HG02623 (cell line): ENCODE results near the gene TBL1X.
"Not testable (repeated sequence)": the region's sequence is repeated elsewhere in the genome, so short reads cannot be mapped to it uniquely, and the experiment has no call there.

ENCODE experiments used
- ATAC-seq: cut with Tn5 transposase; IDR thresholded peaks from one replicate; pipeline ENCODE4 v1.9.1; 2021; ENCODE audit warnings: moderate library complexity; ENCODE audit not compliant: unreplicated experiment

The TBL1X gene

GRCh38 chrX:9464435-9465371 lies at the start of gene TBL1X:
Gene TBL1X, plus strand, starts transcription at chrX:9465058. Its CDS starts 188,529 bp downstream, at chrX:9653587.
- peak; percentile 40 for ATAC-seq

DNA sequence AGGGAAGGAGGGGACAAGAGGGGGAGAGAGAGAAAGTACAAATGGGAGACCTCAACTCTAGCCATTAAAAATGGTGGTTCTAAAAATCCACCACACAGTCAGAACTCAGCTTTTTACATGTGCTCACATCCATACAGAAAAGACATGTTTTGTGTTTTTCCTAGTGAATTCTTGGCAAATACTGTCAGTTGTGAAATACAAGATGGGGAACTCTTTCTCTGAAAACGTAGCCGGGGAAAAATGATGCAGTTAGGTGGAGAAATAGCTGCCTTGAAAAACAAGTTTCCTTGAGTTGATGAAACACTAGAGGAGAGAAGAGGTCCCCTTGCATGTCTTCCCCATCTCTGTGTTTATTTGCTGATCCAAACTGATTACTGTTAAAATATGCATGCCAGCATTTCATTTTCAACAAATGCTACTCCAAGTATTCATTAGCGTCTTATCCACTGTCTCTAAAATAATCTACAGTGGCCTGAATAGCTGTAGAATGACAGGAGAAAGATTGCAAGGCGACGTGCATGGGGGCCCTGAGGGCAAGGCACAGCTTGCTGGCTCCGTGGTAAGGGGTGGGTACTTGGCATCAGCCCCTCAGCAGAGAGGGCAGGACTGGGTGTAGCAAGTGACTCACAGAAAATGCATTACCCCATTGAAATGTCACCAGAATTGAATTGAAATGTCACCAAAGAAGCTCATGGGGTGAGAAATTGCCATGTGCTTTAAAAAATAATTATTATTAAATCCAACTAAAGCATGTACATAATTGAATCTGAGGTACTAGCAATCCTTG lies 48.1 kb upstream of the TBL1X start:
- ATAC-seq, result no peak

GRCh38 chrX:9418262-9418661 lies 46.6 kb upstream of the TBL1X start:
- no peak for ATAC-seq

GRCh38 chrX:9420275-9421265 lies 44.3 kb upstream of the TBL1X start:
- no peak for ATAC-seq

DNA sequence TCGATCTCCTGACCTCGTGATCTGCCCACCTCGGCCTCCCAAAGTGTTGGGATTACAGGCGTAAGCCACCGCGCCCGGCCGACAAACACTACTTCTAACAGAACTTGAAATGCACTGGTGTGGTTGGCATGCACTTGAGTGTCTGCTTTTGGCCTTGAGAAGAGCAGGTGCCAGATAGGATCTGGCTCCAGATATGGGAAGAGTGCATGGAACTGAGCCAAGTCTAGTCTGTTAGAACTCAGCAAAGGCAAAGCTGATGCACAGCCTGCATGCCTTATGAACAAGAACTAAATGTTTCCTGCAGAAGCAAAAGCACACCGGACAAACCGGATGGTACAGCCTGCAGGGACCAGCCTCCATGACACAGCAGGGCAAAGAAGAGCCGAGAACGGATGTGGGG lies 35.1 kb upstream of the TBL1X start:
- no peak for ATAC-seq

GRCh38 chrX:9430346-9430921 lies 34.4 kb upstream of the TBL1X start:
- ATAC-seq, result no peak

- no peak for ATAC-seq
Observed at GRCh38 chrX:9431281-9431680, 33.6 kb upstream of the TBL1X start.

- ATAC-seq, result no peak
Observed at GRCh38 chrX:9433596-9433995, 31.3 kb upstream of the TBL1X start.

DNA sequence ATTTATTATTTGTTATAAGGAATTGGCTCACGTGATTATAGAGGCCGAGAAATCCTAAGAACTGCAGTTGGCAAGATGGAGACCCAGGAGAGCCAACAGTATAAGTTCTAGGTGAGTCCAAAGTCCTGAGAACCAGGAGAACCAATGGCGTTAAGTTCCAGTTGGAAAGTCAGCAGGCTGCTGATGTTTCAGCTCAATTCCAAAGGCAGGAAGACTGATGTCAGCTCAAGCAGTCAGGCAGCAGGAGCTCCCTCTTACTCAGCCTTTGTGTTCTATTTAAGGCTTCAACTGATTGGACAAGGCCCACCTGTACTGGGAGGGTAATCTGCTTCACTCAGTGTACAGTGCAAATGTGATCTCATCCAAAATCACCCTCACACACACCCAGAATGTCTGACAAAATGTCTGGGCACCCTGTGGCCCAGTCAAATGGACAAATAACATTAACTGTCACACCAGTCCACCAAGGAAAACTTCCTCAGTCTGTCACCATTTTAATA lies 30.8 kb upstream of the TBL1X start:
- no peak for ATAC-seq

DNA sequence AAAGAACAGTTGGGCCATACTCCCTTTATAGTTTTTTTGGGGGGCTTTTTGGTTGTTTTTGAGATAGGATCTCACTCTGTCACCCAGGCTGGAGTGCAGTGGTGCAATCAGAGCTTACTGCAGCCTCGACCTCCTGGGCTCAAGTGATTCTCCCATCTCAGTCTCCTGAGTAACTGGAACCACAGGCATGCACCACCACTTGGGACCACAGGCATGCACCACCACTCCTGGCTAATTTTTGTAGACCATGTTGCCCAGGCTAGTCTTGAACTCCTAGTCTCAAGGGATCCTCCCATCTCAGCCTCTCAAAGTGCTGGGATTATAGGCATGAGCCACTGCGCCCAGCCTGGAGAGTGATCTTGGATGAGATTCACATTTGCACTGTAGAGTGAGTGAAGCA lies 29.8 kb upstream of the TBL1X start:
- ATAC-seq, result not testable (repeated sequence)

- ATAC-seq, result no peak
Observed at GRCh38 chrX:9436812-9437211, 28.0 kb upstream of the TBL1X start.

GRCh38 chrX:9438933-9439494 lies 25.8 kb upstream of the TBL1X start:
- no peak for ATAC-seq

DNA sequence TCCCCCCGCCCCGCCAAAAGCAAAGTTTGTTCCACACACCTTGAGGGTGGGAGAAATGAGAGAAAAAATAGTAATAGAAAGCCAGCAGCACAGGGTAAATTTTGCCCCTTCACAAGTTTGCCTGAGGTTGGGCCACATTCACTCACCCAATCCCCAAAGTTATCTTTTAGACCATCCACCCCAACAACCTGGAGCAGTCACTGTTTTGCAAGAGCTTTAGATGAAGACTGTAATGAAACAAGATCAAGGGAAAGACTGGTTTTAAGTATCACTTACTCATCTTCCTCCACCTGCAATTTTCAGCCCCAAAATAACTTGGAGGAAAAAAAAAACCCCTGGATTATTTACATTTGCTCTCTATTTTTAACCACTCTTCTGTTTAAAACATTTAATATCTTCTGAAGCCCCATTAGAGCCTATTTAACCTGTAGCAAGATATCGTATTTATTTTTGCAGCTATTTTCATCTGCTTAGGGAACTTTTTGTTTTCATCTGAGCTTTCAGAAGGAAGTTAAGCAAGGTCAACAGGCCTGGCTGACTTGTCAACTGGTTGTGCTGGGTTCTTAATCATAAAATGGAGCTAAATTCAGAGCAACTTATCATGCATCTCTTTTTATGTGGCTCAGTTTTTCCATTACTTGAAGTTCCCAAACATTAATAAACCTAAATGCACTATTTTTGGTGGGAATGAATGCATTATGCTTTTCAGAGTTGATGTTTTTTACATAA lies 24.6 kb upstream of the TBL1X start:
- no peak for ATAC-seq

DNA sequence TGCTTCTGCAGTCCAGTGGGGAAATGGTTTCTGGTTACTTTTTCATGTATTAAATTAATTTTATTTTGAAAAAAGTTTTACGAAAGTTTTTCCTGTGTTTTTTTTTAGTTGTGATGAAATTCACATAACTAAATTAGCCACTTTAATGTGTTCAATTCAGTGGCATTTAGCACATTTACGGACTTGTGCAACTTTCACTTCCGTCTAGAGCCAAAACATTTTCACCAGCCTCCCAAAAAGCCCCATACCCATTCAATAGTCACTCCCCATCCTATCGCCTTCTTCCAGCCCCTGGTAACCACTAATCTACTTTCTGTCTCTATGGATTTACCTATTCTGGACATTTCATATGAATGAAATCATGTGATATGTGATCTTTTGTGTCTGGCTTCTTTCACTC lies 22.8 kb upstream of the TBL1X start:
- no peak for ATAC-seq

DNA sequence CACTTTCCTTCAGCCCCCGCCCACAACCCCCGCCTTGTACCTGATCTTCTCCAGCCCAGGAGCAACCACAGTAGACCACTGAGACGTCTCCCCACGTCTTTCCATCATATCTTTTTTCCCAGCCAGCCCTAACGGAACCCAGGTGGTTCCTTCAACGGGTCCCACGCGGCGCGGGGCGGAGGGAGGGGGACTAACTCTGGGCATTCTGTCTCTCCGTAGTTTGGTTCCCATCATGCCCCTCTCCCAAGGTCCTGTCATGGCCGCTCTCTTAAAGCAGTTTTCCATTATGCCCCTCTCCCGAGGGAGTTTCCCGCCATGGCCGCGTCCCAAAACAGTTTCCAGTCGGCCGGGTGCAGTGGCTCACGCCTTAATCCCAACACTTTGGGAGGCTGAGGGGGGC lies 21.5 kb upstream of the TBL1X start:
- no peak for ATAC-seq

GRCh38 chrX:9447906-9448305 lies 17.0 kb upstream of the TBL1X start:
- ATAC-seq, result no peak

DNA sequence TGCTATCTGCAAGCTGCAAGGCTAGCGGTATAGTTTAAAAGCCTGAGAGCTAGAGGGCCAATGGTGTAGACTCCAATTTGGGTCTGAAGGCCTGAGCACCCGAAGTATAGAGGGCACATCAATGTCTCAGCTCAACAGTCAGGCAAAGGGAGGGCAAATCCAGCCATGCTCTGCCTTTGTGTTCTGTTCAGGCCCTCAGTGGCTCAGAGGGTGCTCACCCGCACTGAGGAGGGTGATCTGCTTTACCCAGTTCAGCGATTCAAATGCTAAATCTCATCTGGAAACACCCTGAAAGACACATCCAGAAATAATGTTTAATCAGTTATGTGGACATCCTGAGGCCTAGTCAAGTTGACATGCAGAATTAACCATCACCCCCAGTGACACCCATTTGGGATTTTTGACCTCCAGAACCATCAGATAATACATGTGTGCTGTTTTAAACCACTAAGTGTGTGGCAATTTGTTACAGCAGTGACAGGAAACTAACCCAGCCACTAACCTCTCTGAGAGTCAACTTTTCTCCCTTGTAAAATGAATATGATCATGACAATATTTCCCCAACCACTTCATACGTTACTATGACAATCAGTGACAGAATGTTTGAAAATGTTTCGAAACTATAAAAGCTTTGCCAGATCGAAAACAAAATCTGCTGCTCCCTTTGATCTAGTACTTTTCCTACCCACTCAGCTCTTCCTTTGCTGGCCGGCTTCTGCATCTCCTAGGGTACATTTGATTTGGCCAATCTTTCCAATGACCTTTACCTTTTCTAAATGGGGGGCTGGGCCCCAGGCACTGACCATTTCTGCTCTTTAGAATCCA lies 8.4 kb upstream of the TBL1X start:
- ATAC-seq, result no peak

GRCh38 chrX:9458034-9458433 lies 6.8 kb upstream of the TBL1X start:
- ATAC-seq, result not testable (repeated sequence)
